CD4-positive, alpha-beta T cell treated with Interleukin-12 subunit alpha and Interleukin-12 subunit beta, for 1 hour (primary cell): Measurements from ENCODE around the gene ABHD3.
"Not testable (repeated sequence)": the region's sequence is repeated elsewhere in the genome, so short reads cannot be mapped to it uniquely, and the experiment has no call there.

ENCODE experiments used
- DNase-seq: peaks from one replicate; pipeline ENCODE4 v3.0.0-alpha.2; 2020

ABHD3 gene

DNA sequence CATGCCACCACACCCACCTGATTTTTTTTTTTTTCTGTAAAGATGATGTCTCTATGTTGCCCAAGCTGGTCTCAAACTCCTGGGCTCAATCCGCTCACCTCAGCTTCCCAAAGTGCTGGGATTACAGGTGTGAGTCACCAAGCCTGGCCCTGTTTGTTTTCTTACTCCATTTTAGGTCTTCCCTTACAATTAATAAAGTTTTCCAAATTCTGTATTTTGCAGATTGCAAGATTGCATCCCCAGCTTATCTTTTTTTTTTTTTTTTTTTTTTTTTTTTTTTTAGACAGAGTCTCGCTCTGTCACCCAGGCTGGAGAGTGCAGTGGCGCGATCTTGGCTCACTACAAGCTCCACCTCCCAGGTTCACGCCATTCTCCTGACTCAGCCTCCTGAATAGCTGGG is 64.2 kb downstream of the ABHD3 start:
- not testable (repeated sequence) for DNase-seq

DNA sequence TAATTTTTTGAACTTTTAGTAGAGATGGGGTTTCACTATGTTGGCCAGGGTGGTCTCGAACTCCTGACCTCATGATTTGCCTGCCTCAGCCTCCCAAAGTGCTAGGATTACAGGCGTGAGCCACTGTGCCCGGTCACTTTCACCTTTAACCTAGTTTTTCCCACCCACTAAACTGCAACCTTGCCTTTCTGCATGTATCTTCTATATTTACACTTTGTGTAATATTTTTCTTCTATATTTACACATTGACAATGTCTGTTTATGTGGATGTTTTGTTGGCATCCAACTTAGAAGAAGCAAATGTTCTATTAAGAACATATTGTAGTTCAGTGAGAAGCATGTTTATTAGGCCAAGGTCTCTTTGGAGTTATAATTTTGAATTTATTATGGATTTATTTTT is 65.8 kb downstream of the ABHD3 start:
- DNase-seq, result no peak

DNA sequence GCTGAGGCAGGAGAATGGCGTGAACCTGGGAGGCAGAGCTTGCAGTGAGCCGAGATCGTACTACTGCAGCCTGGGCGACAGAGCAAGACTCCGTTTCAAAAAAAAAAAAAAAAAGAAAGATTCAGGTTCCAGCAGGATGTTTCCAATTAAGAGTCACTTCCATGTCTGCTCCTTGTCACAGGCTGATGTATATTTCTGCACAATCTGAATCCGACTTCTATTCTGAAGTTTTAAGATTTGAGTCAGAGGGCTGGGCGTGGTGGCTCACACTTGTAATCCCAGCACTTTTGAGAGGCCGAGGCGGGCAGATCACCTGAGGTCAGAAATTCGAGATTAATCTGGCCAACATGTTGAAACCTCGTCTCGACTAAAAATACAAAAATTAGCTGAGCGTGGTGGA is 67.8 kb downstream of the ABHD3 start:
- no peak for DNase-seq

DNA sequence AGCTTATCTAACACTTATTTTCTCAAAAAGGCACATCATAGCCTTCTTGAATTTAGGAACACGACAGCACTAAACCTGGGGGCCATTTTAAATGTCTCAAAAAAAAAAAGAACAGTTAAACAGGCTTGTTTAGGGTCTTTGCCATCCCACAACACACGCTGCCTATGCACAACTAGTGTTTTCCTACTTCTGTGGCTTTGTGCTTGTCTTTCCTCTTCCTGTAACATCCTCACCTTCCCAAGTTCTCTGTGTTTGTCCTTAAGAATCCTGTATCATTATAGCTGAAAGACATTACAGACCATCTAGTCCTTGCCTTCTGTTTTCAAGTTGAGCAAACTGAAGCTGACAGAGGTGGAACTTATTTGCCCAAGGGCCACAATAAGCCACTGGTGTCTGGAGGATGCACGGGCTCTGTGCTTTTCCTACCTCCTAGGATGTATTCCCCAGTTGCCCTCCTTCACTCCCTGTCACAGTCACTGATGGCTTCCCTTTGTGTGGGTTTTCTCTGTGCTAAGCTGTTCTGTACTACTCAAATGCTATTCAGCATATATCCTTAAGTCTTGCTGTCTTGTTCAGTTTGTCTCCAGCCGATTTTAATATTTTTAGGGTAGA is 69.9 kb downstream of the ABHD3 start:
- DNase-seq, result no peak

DNA sequence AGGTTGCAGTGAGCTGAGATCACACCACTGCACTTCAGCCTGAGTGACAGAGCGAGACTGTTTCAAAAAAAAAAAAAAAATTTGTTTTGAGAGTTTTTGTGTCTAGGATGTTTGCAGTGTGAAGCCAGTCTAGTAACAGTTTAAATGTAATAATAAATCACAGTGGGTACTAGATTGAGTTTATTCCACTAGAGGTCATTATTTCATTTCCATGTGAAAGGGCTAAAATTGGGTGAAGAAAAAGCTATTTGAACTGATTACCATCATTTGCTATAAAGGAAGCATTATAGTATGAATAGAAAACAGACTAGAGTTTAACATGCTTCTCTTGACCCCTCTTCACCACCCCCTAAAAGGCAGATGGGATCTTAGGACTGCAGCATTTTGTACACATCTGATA is 72.2 kb downstream of the ABHD3 start:
- DNase-seq, result no peak

DNA sequence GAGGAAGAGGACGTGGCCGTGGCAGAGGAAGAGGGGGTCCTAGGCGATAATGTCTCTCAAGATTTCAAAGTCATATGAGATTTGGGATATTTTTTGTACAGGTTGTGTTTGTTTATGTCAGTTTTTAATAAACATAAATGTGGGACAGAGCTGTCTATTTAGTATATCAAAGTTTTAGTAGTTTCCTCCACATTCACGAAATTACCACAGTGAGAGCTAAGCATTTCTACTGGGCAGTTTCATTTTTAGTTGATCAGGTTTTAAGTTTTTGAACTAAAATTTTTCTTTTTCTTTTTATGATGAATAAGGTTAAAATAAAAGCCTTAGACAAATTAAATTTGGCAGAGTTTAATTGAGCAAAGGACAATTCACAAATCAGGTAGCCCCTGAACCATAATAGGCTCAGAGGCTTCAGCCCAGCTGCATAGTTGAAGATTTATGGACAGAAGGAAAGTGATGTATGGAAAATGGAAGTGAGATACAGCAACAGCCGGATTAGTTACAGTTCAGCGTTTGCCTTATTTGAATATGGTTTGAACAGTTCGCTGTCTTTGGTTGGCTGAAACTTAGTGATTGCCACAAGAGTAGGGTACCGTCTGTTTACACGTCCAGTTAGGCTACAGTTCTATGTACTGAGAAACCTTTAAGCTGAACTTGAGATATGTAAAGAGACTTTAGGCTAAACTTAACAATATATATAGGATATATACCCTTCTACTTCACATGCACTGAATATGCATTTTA is 75.3 kb downstream of the ABHD3 start:
- no peak for DNase-seq

DNA sequence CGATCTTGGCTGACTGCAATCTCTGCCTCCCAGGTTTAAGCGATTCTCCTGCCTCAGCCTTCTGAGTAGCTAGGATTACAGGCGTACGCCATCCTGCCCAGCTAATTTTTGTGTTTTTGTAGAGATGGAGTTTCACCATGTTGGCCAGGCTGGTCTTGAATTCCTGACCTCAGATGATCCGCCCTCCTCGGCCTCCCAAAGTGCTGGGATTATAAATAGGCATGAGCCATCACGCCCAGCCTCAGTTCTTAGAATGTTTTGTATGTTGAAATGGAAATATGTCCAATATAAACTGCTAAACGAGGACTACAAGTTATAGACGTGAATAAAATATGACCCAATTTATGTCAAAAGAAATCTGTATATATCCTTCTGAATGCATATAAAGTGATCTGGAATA is 82.9 kb downstream of the ABHD3 start:
- DNase-seq, result not testable (repeated sequence)

DNA sequence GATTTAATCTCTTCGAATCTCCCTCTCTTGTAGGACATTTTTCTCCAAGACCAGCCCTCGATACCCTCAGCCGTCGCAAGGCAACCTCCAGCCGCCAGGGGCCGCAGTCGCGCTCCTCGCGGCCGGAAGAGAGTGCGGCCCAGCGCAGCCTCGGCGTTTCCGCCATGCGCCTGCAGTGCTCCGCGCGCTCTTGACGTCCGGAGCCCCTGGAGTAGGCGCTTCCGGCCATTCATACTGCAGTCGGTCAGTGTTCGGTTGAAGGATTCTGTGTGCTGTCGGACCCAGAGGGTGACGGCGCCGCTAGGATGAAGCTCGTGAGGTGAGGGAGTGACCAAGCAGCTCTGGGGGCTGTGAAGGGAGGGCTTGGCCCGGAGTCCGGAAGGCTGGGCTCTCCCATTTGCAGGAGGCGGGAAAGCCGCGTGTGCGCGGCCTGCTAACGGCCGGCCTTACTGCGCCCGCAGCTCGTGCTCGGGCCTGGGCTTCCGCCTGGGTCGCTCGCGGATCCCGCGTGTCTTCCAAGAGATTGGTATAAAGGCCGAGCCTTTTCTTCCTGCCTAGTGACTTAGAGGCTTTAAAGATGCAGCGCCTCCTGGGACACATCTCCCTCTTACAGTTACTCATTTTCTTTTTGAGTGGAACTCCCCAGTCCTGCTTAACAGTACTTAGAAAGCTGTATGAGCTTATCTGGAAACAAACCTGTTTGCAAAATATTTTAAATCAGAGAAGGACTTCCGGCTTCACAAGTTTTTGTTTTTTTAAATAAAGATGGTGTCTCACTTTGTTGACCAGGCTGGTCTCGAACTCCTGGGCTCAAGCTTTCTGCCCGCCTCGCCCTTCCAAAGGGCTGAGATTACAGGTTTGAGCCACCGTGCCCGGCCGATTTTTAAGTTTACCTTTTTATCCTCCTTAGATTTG is 92.2 kb downstream of the ABHD3 start, which contains the start of gene SNRPD1:
Gene SNRPD1 (plus strand): TSS at position 190 of the 915 bp plus-strand sequence. CDS start 116 bp downstream, at position 306.
- peak; percentile 91 for DNase-seq

DNA sequence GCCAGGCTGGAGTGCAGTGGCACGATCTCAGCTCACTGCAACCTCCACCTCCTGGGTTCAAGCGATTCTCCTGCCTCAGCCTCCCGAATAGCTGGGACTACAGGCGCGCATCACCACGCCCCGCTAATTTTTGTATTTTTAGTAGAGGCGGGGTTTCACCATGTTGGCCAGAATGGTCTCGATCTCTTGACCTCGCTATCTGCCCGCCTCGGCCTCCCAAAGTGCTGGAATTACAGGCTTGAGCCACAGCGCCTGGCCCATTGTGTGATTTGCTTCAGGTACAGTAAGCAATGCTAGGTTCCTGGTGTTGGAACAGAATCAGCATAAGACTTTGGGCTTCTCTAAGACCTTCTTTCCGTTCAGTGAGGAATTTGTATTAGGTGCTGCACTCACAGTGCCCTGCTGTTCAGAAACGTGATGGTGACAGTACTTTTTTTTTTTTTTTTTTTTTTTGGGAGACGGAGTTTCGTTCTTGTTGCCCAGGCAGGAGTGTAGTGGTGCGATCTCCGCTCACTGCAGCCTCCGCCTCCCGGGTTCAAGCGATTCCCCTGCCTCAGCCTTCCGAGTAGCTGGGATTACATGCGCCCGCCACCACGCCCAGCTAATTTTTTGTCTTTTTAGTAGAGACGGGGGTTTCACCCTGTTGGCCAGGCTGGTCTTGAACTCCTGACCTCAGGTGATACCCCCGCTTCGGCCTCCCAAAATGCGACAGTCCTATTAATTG is 93.0 kb downstream of the ABHD3 start:
- not testable (repeated sequence) for DNase-seq

DNA sequence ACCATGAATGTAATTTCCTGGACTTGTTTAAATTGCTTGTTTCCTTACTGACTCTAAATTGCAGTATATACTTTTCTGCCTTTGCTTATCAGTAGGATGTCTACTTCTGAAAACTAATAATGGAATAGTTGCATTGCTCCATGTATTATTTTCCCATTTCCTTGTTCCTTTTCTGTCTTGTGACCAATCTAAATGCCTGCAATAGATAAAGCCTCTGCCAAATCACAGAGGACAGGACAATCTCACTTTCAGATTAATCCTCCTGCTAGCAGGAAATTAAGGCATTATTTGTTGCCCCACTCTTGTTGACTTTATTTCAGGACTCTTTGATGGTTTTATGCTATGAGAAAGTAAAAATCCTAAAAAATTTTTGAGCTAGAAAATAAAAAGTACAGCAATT is 99.4 kb downstream of the ABHD3 start:
- DNase-seq, result no peak

DNA sequence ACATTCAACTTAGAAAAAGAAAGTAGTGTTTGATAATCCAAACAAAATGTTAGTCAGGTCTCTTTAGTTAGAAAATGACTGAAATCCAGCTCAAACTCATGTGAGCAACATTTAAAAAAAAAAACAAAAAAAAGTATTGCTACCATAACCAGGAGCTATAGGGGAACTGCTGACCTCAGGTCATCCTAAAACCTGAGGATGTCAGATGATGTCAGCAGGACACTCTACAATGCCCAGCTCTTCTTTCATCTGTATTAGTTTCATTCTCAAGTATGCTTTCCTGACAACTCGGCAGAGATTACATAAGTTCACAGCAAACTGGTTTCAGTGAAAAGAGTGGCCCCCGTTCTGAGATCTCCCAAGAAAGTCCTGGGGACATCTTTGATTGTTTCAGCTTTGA is 99.9 kb downstream of the ABHD3 start:
- DNase-seq, result no peak

DNA sequence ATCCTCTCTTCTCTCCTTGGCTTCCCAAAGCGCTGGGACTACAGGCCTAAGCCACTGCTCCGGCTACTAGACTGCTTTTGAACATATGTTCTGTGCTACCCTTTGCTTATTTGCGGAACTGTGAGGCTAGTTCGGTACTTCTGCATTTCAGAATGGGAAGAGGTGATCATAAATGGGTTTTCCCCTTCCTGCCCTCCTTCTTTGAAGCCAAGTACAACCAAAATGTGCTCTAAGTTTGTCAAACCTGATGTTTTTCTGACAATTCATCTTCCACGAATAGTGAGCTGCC is 102.3 kb downstream of the ABHD3 start:
- peak; percentile 18 for DNase-seq
